Renal cortex interstitium (tissue), 11 donors: ENCODE data around the gene OPN3. TPM values are rescaled to one million over a fixed set of nuclear protein-coding genes. Genes with fewer than 3 reads are reported as not detected.
"Not testable (repeated sequence)": the region's sequence is repeated elsewhere in the genome, so short reads cannot be mapped to it uniquely, and the experiment has no call there.

Experiments
- DNase-seq, 11 donors: peaks; one replicate each; pipeline ENCODE4 v3.0.0-alpha.2; 2013; ENCODE audit warnings: low read depth in 9 of 11, low spot score in 4 of 11; ENCODE audit errors: extremely low read depth in 1 of 11
- polyA plus RNA-seq, 3 donors: library from polyadenylated mRNA; unstranded; fragments of 120-200 nt; gene quantifications; one replicate each; pipeline ENCODE4 v1.2.1, GENCODE V29; 2013; ENCODE audit not compliant: insufficient read length in 3 of 3

Gene OPN3
- polyA plus RNA-seq, 3 donors, result 38.1 to 41.7 (median 41.4) TPM

GRCh38 chr1:241659016-241659415 is 18.8 kb upstream of the OPN3 start:
- DNase-seq, result not testable (repeated sequence)

GRCh38 chr1:241658081-241658793 is 18.1 kb upstream of the OPN3 start:
- no peak for DNase-seq

GRCh38 chr1:241654641-241655040 is 14.5 kb upstream of the OPN3 start:
- DNase-seq, result no peak

GRCh38 chr1:241654019-241654418 is 13.8 kb upstream of the OPN3 start:
- no peak for DNase-seq

GRCh38 chr1:241652012-241652411 is 11.8 kb upstream of the OPN3 start, which contains the start of gene WDR64:
WDR64 (plus strand) TSS chr1:241652281; CDS start chr1:241652485, 204 bp downstream.
- no peak for DNase-seq

- DNase-seq, result no peak
These were observed 8.0 kb upstream of the OPN3 start for GRCh38 chr1:241648159-241648558.

- DNase-seq, result no peak
These were observed 7.5 kb upstream of the OPN3 start for GRCh38 chr1:241647658-241648057.

- DNase-seq, result no peak
These were observed 6.0 kb upstream of the OPN3 start for GRCh38 chr1:241646201-241646600.

- DNase-seq, result no peak
These were observed 5.0 kb upstream of the OPN3 start for GRCh38 chr1:241645199-241645598.

GRCh38 chr1:241644259-241644658 is 4.1 kb upstream of the OPN3 start:
- DNase-seq, result no peak

GRCh38 chr1:241642593-241642944 is 2.4 kb upstream of the OPN3 start:
- DNase-seq, result no peak

GRCh38 chr1:241641773-241642592 is 1.8 kb upstream of the OPN3 start:
- no peak for DNase-seq

GRCh38 chr1:241640867-241641622 is 876 bp upstream of the OPN3 start:
- no peak for DNase-seq

GRCh38 chr1:241639623-241640148 is 483 bp downstream of the OPN3 start:
- DNase-seq, result peak in 3 of 11 donors; percentile 6 to 26 (median 21)

- DNase-seq, result peak in 1 of 11 donors; percentile 13
These were observed 1.1 kb downstream of the OPN3 start for GRCh38 chr1:241638909-241639622.

- DNase-seq, result no peak
These were observed 2.0 kb downstream of the OPN3 start for GRCh38 chr1:241638099-241638682.

GRCh38 chr1:241637604-241638003 is 2.6 kb downstream of the OPN3 start:
- DNase-seq, result no peak

- DNase-seq, result no peak
These were observed 3.1 kb downstream of the OPN3 start for GRCh38 chr1:241637046-241637590.
